Right lobe of liver (tissue), 4 donors: Measurements from ENCODE around the gene C5orf46.

Experiments used
- CTCF ChIP-seq, 4 donors: fragments of 200-600 bp in 3 of 4; fragments of 450-650 bp in 1 of 4; IDR thresholded peaks; one replicate each; pipeline versions ENCODE4 v1.5.1 to v1.8.0; 2016 to 2022; ENCODE audit warnings: antibody characterized with exemption in 4 of 4, mild to moderate bottlenecking in 2 of 4
- POLR2A ChIP-seq: fragments of 450-650 bp; IDR thresholded peaks from one replicate; pipeline ENCODE4 v1.6.1; 2017; ENCODE audit warnings: antibody characterized with exemption, mild to moderate bottlenecking
- donor health status: DM: no; HTN: no; CAD: no.
- donor health status: DM: no; HTN: no; CAD: no.
- donor health status: DM: no; HTN: yes; CAD: no.

- TF ChIP-seq CTCF (IDR thresholded peaks at IDR 0.05) (no peak), POLR2A (no peak)
Measured at GRCh38 chr5:147906326-147907095, at the start of gene C5orf46.
